ENCODE results near the gene ADI1.

DNA sequence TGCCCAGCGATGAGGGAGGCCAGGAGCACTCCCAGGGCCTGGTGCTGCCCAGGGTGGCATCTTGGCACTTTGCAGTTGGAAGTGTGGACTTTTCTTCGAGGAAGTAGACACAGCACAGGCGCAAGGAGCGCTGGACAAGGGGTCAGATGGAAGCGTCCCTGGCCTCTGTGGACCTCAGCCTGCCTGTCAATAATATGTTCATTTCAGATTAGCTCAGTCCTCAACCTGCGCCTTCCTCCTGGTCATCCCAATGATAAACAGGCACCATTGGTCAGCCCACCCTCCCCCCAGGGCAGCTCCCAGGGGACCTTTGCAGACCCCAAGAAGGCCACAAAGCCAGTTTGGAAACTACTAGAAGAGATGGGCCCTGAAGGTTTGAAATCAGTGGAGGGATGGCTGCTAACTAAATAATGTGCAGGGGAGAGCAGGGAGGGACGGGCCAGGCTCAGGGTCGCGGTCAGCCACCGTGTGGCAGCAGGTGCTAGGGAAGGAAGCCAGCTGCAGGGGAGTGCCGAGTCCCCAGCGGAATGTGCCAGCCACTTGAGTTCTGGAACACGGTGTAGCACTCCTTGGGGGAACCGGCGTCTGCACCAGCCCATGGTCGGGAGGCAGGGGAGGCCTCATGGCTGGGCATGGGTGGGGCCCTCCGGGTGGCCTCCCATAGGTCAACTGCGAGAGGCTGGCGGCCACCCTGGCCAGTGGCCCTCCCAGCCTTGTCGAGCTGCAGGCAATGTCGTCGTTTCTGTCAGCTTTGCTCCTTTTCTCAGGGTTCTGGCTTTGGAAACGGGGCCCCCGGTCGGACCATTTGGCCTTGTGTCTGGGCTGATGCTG, 59.9 kb downstream of the ADI1 start:
- TF ChIP-seq CEBPB (IDR thresholded peaks at IDR 0.05; ENCODE audit: low read depth, low read length) (no peak), RAD21 (IDR thresholded peaks at IDR 0.05; ENCODE audit: low read length) (no peak), CTCF (conservative IDR thresholded peaks at IDR 0.05; ENCODE audit: low read depth, low read length) (no peak)

Measured in IMR-90 (cell line).